ENCODE measurements around the gene PHF21A. TPM values are rescaled to one million over a fixed set of nuclear protein-coding genes. Genes with fewer than 3 reads are reported as not detected.
"Not testable (repeated sequence)": the region's sequence is repeated elsewhere in the genome, so short reads cannot be mapped to it uniquely, and the experiment has no call there.

Gene PHF21A
- total RNA-seq, 4 donors from 2014 or later: 8.9 to 118 (median 34.4) TPM

DNA sequence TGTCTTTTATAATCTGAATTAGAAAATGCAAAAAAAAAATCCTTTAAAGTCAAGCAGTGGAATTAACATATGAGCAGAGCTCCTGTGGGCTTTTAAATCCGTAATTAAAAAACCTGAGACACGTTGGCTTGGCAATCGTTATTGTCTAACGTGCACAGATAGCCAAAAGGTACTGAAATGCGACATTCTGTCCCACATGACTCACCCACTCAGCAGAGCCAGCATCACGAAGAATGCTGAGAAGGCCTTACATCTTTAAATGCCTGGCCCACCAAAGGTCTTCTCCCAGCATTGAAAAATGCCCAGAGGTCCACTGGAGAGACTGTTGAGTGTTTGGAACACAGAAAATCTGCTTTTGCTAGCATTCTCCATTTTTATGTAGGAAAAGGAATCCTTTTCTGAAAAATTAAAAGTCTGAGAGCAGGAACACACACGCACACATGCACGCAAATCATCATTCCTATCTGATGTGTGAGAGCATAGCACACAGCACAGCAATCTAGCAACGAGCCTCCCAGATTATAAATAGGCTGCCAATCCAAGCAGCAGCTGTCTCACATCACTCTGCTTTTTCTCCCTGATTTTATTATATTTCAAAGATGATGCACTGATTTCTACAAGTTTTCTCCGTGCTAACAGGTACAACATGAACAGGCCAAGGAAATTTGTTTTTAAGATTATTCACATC, 94.5 kb downstream of the PHF21A start:
- TF ChIP-seq, protein P1, sequence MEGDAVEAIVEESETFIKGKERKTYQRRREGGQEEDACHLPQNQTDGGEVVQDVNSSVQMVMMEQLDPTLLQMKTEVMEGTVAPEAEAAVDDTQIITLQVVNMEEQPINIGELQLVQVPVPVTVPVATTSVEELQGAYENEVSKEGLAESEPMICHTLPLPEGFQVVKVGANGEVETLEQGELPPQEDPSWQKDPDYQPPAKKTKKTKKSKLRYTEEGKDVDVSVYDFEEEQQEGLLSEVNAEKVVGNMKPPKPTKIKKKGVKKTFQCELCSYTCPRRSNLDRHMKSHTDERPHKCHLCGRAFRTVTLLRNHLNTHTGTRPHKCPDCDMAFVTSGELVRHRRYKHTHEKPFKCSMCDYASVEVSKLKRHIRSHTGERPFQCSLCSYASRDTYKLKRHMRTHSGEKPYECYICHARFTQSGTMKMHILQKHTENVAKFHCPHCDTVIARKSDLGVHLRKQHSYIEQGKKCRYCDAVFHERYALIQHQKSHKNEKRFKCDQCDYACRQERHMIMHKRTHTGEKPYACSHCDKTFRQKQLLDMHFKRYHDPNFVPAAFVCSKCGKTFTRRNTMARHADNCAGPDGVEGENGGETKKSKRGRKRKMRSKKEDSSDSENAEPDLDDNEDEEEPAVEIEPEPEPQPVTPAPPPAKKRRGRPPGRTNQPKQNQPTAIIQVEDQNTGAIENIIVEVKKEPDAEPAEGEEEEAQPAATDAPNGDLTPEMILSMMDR (IDR thresholded peaks at IDR 0.05): no peak
- no peak for TF ChIP-seq POLR2A (IDR thresholded peaks at IDR 0.05)
- Histone ChIP-seq H3K27me3 (no peaks in the 10 kb centered on the region), H3K27ac (no peak overlapping the region), H3K4me1 (no peaks in the 10 kb centered on the region), H3K36me3 (peaks cover 0 to 7% (median 0%) of the 10 kb centered on the region in 3 donors), H3K9me3 (no peaks in the 10 kb centered on the region), H3K4me3 (no peak overlapping the region)
- no peak for DNase-seq

DNA sequence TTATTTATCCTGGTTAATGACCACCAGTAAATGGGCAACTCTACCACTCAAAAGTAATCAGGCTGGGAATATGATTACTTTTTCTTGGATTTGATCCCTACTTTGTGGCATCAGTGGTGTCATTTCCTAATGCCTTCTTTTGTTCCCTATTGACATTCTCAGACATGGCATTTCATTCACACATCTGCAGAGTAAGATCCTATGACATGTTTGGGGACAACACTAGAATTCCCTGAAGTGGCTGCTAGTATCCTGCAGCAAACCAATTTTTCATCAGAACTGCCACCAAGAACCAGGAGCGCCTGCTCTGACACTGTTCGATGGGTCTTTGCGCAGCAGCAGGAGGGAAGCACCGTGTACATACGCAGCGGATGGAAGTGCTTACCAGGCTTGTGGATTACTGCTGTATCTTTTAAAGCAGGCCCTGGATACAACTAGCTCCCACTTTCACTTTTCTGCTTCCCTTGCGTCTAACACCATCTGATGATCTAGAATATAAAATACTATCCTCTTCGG, 101.1 kb downstream of the PHF21A start:
- Histone ChIP-seq H3K27me3 (no peaks in the 10 kb centered on the region), H3K4me3 (no peak overlapping the region), H3K36me3 (peaks cover 0 to 7% (median 0%) of the 10 kb centered on the region in 3 donors), H3K9me3 (no peaks in the 10 kb centered on the region), H3K27ac (no peak overlapping the region), H3K4me1 (no peaks in the 10 kb centered on the region)
- TF ChIP-seq, protein P1 (IDR thresholded peaks at IDR 0.05): no peak
- TF ChIP-seq POLR2A (IDR thresholded peaks at IDR 0.05): no peak
- no peak for DNase-seq

DNA sequence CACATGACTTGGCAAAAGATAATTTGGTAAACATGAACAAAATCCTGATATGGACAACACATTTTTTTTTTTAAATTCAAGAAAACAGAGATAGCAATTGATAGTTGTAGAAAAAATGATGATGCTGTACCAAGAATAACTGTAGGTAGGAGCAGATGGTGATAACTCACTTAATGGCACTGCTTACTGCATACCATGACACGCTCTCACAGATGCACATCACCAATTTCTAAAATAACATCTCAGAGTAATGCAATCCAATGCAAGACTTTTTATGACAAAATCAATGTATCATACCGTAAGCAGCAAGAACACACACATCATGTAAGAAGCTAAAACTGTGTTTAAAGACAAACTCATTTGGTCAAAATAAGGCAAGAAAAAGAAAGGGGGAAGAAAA, 102.6 kb downstream of the PHF21A start:
- H3K27ac ChIP-seq: no peak overlapping the region
- TF ChIP-seq, protein P1 (IDR thresholded peaks at IDR 0.05): no peak
- TF ChIP-seq POLR2A (IDR thresholded peaks at IDR 0.05): no peak
- DNase-seq: no peak
- H3K9me3 ChIP-seq: no peaks in the 10 kb centered on the region
- H3K27me3 ChIP-seq: no peaks in the 10 kb centered on the region
- H3K36me3 ChIP-seq: peaks cover 0 to 7% (median 0%) of the 10 kb centered on the region in 3 donors
- no peaks in the 10 kb centered on the region for H3K4me1 ChIP-seq
- no peak overlapping the region for H3K4me3 ChIP-seq

DNA sequence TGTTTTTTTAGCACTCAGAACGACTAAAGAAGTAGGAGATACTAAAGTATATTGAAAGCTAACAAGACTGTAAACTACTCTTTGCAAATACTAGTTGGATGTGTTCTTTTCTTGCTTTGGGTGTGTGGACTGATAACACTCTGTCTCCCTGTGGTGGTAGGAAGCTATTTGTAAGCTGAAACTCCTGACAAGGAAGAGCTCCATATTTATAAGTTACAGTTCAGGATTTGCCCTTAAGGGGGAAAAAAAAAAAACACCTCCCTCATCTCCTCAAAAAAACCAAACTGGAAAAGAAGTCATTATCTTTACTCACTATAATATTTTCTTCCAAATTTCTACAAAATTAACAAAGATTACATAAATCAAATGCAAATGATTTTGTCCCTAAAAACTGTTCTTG, 103.9 kb downstream of the PHF21A start:
- Histone ChIP-seq H3K9me3 (no peaks in the 10 kb centered on the region), H3K4me1 (no peaks in the 10 kb centered on the region), H3K36me3 (peaks cover 0 to 3% (median 0%) of the 10 kb centered on the region in 3 donors), H3K27me3 (no peaks in the 10 kb centered on the region), H3K4me3 (no peak overlapping the region), H3K27ac (no peak overlapping the region)
- DNase-seq: no peak
- TF ChIP-seq, protein P1 (IDR thresholded peaks at IDR 0.05): no peak
- no peak for TF ChIP-seq POLR2A (IDR thresholded peaks at IDR 0.05)

DNA sequence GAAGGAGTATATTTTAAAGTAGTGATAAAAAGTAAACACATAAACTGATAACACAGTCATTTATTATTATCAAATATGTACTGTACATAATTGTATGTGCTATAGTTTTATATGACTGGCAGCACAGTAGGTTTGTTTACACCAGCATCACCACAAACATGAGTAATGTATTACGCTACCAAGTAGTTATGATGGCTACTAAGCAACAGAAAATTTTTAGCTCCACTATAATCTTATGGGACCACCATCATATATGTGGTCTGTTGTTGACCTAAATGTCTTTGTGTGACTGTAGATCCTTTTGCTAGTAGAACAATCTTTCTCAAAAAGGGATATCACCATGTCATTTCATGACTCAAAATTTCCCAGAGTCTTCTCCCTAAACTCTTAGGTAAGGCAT, 105.3 kb downstream of the PHF21A start:
- Histone ChIP-seq H3K9me3 (no peaks in the 10 kb centered on the region), H3K27ac (no peak overlapping the region), H3K36me3 (no peaks in the 10 kb centered on the region), H3K4me1 (no peaks in the 10 kb centered on the region), H3K4me3 (no peak overlapping the region), H3K27me3 (no peaks in the 10 kb centered on the region)
- no peak for TF ChIP-seq POLR2A (IDR thresholded peaks at IDR 0.05)
- TF ChIP-seq, protein P1 (IDR thresholded peaks at IDR 0.05): no peak
- DNase-seq: no peak

DNA sequence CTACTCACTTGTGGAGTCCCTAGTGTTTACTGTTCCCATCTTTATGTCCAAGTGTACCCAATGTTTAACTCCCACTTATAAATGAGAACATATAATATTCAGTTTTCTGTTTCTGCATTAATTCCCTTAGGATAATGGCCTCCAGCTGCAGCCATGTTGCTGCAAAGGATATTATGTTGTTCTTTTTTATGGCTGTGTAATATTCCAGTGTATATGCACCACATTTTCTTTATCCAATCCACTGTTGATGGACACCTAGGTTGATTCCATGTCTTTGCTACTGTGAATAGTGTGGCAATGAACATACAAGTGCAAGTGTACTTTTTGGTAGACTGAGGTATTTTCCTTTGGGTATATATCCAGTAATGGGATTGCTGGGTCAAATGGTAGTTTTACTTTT, 107.1 kb downstream of the PHF21A start:
- not testable (repeated sequence) for DNase-seq, H3K36me3 ChIP-seq, H3K4me3 ChIP-seq

More for the DNA sequence above, 107.1 kb downstream of the PHF21A start:
- H3K4me1 ChIP-seq, H3K9me3 ChIP-seq, H3K27me3 ChIP-seq, H3K27ac ChIP-seq: not testable (repeated sequence)
